IMR-90 (cell line): ENCODE measurements around the gene PRSS21. TPM values are rescaled to one million over a fixed set of nuclear protein-coding genes. Genes with fewer than 3 reads are reported as not detected.

Experiments used
- ATAC-seq: fragments of 200-7000 bp; cut with Tn5 transposase; 2 replicates; pipeline ENCODE4 v1.9.1; 2020; ENCODE audit warnings: low read depth, mild to moderate bottlenecking, moderate library complexity
- BruUV-seq: library from RNA; stranded (reverse); fragments of 400-500 nt; replicated peaks from 2 replicates; lab custom pipeline; 2021; lab: Mats Ljungman, UMichigan
- CTCF ChIA-PET: fragments of 300-600 bp; formaldehyde crosslinking; extraction: SDS; loops from one replicate; lab custom pipeline; 2021; ENCODE audit warnings: antibody characterized with exemption; lab: Yijun Ruan, JAX
- POLR2A ChIA-PET: fragments of 300-600 bp; sonication (Branson Sonifier 250); formaldehyde crosslinking; loops from one replicate; lab custom pipeline; 2022; ENCODE audit warnings: antibody characterized with exemption; ENCODE audit not compliant: unreplicated experiment; lab: Charles Lee
- DNase-seq: peaks from one replicate; pipeline ENCODE4 v3.0.0; 2013
- H2AFZ ChIP-seq: replicated peaks from 2 replicates; pipeline ENCODE3; 2013; ENCODE audit warnings: low read length, mild to moderate bottlenecking; ENCODE audit not compliant: poor library complexity
- H2AK5ac ChIP-seq: 2 replicates; pipeline ENCODE4 v1.6.1; 2013; ENCODE audit warnings: low read depth, low read length, inconsistent platforms
- H2AK9ac ChIP-seq: replicated peaks from 2 replicates; pipeline ENCODE3; 2013; ENCODE audit warnings: mild to moderate bottlenecking, low read depth, low read length, moderate library complexity; ENCODE audit not compliant: poor library complexity
- H2BK120ac ChIP-seq: 2 replicates; pipeline ENCODE4 v1.6.1; 2013; ENCODE audit warnings: low read depth, low read length, inconsistent platforms
- H2BK15ac ChIP-seq: 3 replicates; pipeline ENCODE4 v1.6.1; 2013; ENCODE audit warnings: low read depth, low read length, inconsistent platforms
- H2BK20ac ChIP-seq: 2 replicates; pipeline ENCODE4 v1.6.1; 2013; ENCODE audit warnings: low read depth, mild to moderate bottlenecking, inconsistent platforms, low read length, moderate library complexity
- H2BK5ac ChIP-seq: 2 replicates; pipeline ENCODE4 v1.6.1; 2013; ENCODE audit warnings: mild to moderate bottlenecking, low read depth, low read length, inconsistent platforms; ENCODE audit not compliant: poor library complexity, severe bottlenecking
- H3K14ac ChIP-seq: replicated peaks from 2 replicates; pipeline ENCODE4 v1.6.1; 2013; ENCODE audit warnings: low read depth, low read length, inconsistent platforms
- H3K18ac ChIP-seq: 2 replicates; pipeline ENCODE4 v1.6.1; 2013; ENCODE audit warnings: low read depth, low read length, control low read depth
- H3K23ac ChIP-seq: 2 replicates; pipeline ENCODE4 v1.6.1; 2013; ENCODE audit warnings: low read depth, low read length, inconsistent platforms
- H3K27ac ChIP-seq: 2 replicates; pipeline ENCODE4 v1.5.1; 2013; ENCODE audit warnings: mild to moderate bottlenecking, control low read depth, low read length; ENCODE audit not compliant: insufficient read depth
- H3K27me3 ChIP-seq: 2 replicates; pipeline ENCODE4 v1.6.1; 2013; ENCODE audit warnings: low read length; ENCODE audit not compliant: control insufficient read depth, insufficient read depth
- H3K36me3 ChIP-seq: 2 replicates; pipeline ENCODE4 v1.6.1; 2013; ENCODE audit warnings: low read length, mixed read lengths; ENCODE audit not compliant: control insufficient read depth, insufficient read depth
- H3K4ac ChIP-seq: 2 replicates; pipeline ENCODE4 v1.6.1; 2013; ENCODE audit warnings: low read depth, low read length, inconsistent platforms
- H3K4me1 ChIP-seq: 2 replicates; pipeline ENCODE4 v1.6.1; 2013; ENCODE audit warnings: low read length, mixed read lengths; ENCODE audit not compliant: control insufficient read depth, insufficient read depth
- H3K4me2 ChIP-seq: 2 replicates; pipeline ENCODE4 v1.6.1; 2013; ENCODE audit warnings: low read depth, mild to moderate bottlenecking, control low read depth, low read length, moderate library complexity
- H3K4me3 ChIP-seq: 2 replicates; pipeline ENCODE4 v1.5.1; 2013; ENCODE audit warnings: low read depth, mild to moderate bottlenecking, control low read depth, low read length, moderate library complexity; ENCODE audit not compliant: insufficient read depth
- H3K56ac ChIP-seq: 2 replicates; pipeline ENCODE4 v1.6.1; 2013; ENCODE audit warnings: low read length, inconsistent platforms; ENCODE audit not compliant: insufficient read depth; ENCODE audit errors: extremely low read depth
- H3K79me1 ChIP-seq, 2 experiments: 2 replicates each; pipeline ENCODE4 v1.6.1; 2013; ENCODE audit warnings: low read length in 2 of 2, inconsistent platforms in 1 of 2, low read depth in 1 of 2
- H3K9ac ChIP-seq: 2 replicates; pipeline ENCODE4 v1.6.1; 2013; ENCODE audit warnings: low read depth, low read length, control low read depth
- H3K9me1 ChIP-seq: 2 replicates; pipeline ENCODE4 v1.6.1; 2013; ENCODE audit warnings: low read length, inconsistent platforms; ENCODE audit not compliant: insufficient read depth
- H3K9me3 ChIP-seq: 2 replicates; pipeline ENCODE4 v1.6.1; 2013; ENCODE audit warnings: low read length; ENCODE audit not compliant: control insufficient read depth, insufficient read depth
- H4K20me1 ChIP-seq: 2 replicates; pipeline ENCODE4 v1.6.1; 2013; ENCODE audit warnings: low read length, inconsistent platforms; ENCODE audit not compliant: insufficient read depth
- H4K5ac ChIP-seq: 2 replicates; pipeline ENCODE4 v1.6.1; 2013; ENCODE audit warnings: mild to moderate bottlenecking, low read depth, low read length, control low read depth
- H4K8ac ChIP-seq, 2 experiments: 2 replicates each; pipeline ENCODE4 v1.6.1; 2013; ENCODE audit warnings: low read depth in 2 of 2, low read length in 2 of 2, control low read depth in 1 of 2, inconsistent platforms in 1 of 2
- H4K91ac ChIP-seq: 2 replicates; pipeline ENCODE4 v1.6.1; 2013; ENCODE audit warnings: low read depth, low read length, inconsistent platforms; ENCODE audit not compliant: insufficient read depth
- CEBPB ChIP-seq: IDR thresholded peaks from 2 replicates; pipeline ENCODE4 v1.6.1; 2012; ENCODE audit warnings: low read depth, low read length, improper control_type of control experiment
- FOS ChIP-seq: fragments of 150-350 bp; IDR thresholded peaks from 2 replicates; pipeline ENCODE4 v1.6.1; 2016; ENCODE audit warnings: low read depth, low read length
- NFE2L2 ChIP-seq: fragments of 150-350 bp; IDR thresholded peaks from 2 replicates; pipeline ENCODE4 v1.6.1; 2016; ENCODE audit warnings: low read depth, mild to moderate bottlenecking, low read length
- WGBS, 2 experiments: methylation state at CpG; one replicate each; pipeline versions ENCODE4 v1.1.5 to v1.1.7; 2013; ENCODE audit warnings: missing lambda C conversion rate in 2 of 2; ENCODE audit not compliant: insufficient read length in 1 of 2; ENCODE audit errors: extremely low coverage in 2 of 2; 5-methylcytosine and 5-hydroxymethylcytosine counted together
- dilution Hi-C: fragments of 300-500 bp; cut with HindIII; formaldehyde crosslinking; loops from one replicate; pipeline ENCODE4 v1.14.3; 2018; ENCODE audit warnings: low sequenced_read_pairs; ENCODE audit not compliant: unreplicated experiment
- in situ Hi-C: fragments of 300-500 bp; cut with MboI; formaldehyde crosslinking; loops from 3 replicates; pipeline ENCODE4 v1.14.3; 2019; ENCODE audit warnings: low sequenced_read_pairs, inconsistent platforms, mixed read lengths
- intact Hi-C: fragments of 100-400 bp; cut with micrococcal nuclease; formaldehyde crosslinking; loops from 2 replicates; pipeline ENCODE4 v1.10.0; 2022
- polyA plus RNA-seq, 3 experiments: library from polyadenylated mRNA; depleted of rRNA; stranded (reverse); fragments of >200 nt; gene quantifications; 2 replicates each; pipeline ENCODE4 v1.2.3, GENCODE V29; 2012; ENCODE audit warnings: low replicate concordance in 1 of 3
- total RNA-seq: library from RNA; depleted of rRNA; stranded (reverse); fragments of >200 nt; gene quantifications from 2 replicates; pipeline ENCODE4 v1.2.3, GENCODE V29; 2012
- TF ChIP-seq, protein P1 (sequence below): fragments of 150-350 bp; IDR thresholded peaks from 2 replicates; pipeline ENCODE4 v1.6.1; 2016; ENCODE audit warnings: low read depth, mild to moderate bottlenecking, low read length, moderate library complexity, borderline replicate concordance
- TF ChIP-seq, protein P2 (sequence below): conservative IDR thresholded peaks from 2 replicates; pipeline ENCODE4 v1.5.1; 2012; ENCODE audit warnings: mild to moderate bottlenecking, low read depth, low read length, improper control_type of control experiment

The PRSS21 gene
- total and polyA plus RNA-seq, 2 of the 4 experiments (the other 2 are of a cell fraction): 0.21 TPM; not detected in 1

DNA sequence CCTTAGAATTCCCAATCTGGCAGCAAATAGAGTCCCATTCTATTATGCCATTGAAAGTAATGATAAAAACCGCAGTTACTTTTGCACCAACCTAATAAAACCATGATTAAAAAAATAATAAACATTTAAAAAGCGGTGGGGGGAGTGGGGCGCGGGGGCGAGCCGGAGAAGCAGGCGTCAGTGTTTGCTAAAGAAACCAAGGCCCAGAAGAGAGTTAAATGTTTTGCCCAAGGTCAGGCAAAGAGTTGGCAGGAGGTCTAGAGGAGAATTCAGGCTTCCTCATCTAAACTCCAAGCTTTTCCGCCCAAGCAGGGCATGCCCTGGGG is 50.6 kb downstream of the PRSS21 start:
- POLR2A ChIA-PET: interaction anchor here (0.9 to 1.2 kb wide), 3 partner anchors 14 to 38 kb away, joined by 3 to 6 read pairs (median 4); no protein-coding TSS in a partner anchor
- peak overlapping the region; percentile 98 for H2AFZ ChIP-seq

More for the DNA sequence above, 50.6 kb downstream of the PRSS21 start:
- H3K23ac ChIP-seq: peak overlapping the region; percentile 96; the same call in 1 of the 2 replicates
- intact Hi-C loops: no loop called here
- peak overlapping the region; percentile 91 for H3K18ac ChIP-seq
- peak overlapping the region; percentile 83 for H3K56ac ChIP-seq
- H3K36me3 ChIP-seq: no peaks in the 10 kb centered on the region
- no peaks in the 10 kb centered on the region for H3K9me1 ChIP-seq
- H2BK15ac ChIP-seq: peak overlapping the region; percentile 82; the same call in 1 of the 3 replicates
- H2BK120ac ChIP-seq: peak overlapping the region; percentile 89
- H3K9ac ChIP-seq: peak overlapping the region; percentile 64
- TF ChIP-seq NFE2L2 (no peak), FOS (no peak), CEBPB (no peak)
- TF ChIP-seq, protein P1, sequence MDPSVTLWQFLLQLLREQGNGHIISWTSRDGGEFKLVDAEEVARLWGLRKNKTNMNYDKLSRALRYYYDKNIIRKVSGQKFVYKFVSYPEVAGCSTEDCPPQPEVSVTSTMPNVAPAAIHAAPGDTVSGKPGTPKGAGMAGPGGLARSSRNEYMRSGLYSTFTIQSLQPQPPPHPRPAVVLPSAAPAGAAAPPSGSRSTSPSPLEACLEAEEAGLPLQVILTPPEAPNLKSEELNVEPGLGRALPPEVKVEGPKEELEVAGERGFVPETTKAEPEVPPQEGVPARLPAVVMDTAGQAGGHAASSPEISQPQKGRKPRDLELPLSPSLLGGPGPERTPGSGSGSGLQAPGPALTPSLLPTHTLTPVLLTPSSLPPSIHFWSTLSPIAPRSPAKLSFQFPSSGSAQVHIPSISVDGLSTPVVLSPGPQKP: no peak
- TF ChIP-seq, protein P2, sequence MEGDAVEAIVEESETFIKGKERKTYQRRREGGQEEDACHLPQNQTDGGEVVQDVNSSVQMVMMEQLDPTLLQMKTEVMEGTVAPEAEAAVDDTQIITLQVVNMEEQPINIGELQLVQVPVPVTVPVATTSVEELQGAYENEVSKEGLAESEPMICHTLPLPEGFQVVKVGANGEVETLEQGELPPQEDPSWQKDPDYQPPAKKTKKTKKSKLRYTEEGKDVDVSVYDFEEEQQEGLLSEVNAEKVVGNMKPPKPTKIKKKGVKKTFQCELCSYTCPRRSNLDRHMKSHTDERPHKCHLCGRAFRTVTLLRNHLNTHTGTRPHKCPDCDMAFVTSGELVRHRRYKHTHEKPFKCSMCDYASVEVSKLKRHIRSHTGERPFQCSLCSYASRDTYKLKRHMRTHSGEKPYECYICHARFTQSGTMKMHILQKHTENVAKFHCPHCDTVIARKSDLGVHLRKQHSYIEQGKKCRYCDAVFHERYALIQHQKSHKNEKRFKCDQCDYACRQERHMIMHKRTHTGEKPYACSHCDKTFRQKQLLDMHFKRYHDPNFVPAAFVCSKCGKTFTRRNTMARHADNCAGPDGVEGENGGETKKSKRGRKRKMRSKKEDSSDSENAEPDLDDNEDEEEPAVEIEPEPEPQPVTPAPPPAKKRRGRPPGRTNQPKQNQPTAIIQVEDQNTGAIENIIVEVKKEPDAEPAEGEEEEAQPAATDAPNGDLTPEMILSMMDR: no peak
- H4K5ac ChIP-seq: peak overlapping the region; percentile 100
- H3K27ac ChIP-seq: peak overlapping the region; percentile 94
- peak overlapping the region; percentile 81 for H2AK5ac ChIP-seq
- WGBS, 2 experiments: 20% methylated on average over 1 of the region's 8 CpGs; no CpG with 5 or more reads in 1 of the 2 experiments
- no TSS peak for BruUV-seq
- peak overlapping the region; percentile 99 for H3K14ac ChIP-seq
- no peaks in the 10 kb centered on the region for H4K20me1 ChIP-seq
- peak overlapping the region; percentile 83 for H2AK9ac ChIP-seq
- H3K79me1 ChIP-seq: no peaks in the 10 kb centered on the region
- peak overlapping the region; percentile 67 for H3K4me3 ChIP-seq
- peak overlapping the region; percentile 92 for H2BK5ac ChIP-seq
- peak overlapping the region; percentile 99 for H3K4ac ChIP-seq
- in situ Hi-C loops: no loop called here
- H3K9me3 ChIP-seq: no peaks in the 10 kb centered on the region
- H3K4me1 ChIP-seq: peaks cover 3% of the 10 kb centered on the region
- H4K8ac ChIP-seq: peak overlapping the region; percentile 95 to 99
- H3K27me3 ChIP-seq: no peaks in the 10 kb centered on the region
- DNase-seq: no peak
- CTCF ChIA-PET: interaction anchor here (0.7 to 2.5 kb wide), 5 partner anchors 10 to 28 kb away, joined by 3 to 54 read pairs (median 4); no protein-coding TSS in a partner anchor
- H4K91ac ChIP-seq: peak overlapping the region; percentile 99
- peak overlapping the region; percentile 74 for H2BK20ac ChIP-seq
- dilution Hi-C loops: no loop called here
- ATAC-seq: no peak
- peak overlapping the region; percentile 91 for H3K4me2 ChIP-seq
